A549 (cell line): Measurements from ENCODE around the gene ACVR2A.

ENCODE experiments used
- CTCF ChIP-seq: fragments of >200 bp; sonication (Bioruptor Twin); formaldehyde crosslinking; IDR thresholded peaks from 3 replicates; pipeline ENCODE4 v1.5.1; 2016
- E2F6 ChIP-seq: IDR thresholded peaks from 2 replicates; pipeline ENCODE4 v1.6.1; 2012; ENCODE audit warnings: low read depth, borderline replicate concordance
- PHF8 ChIP-seq: fragments of 200-600 bp; sonication (generic); IDR thresholded peaks from 2 replicates; pipeline ENCODE4 v1.6.1; 2016; ENCODE audit warnings: low read depth, mild to moderate bottlenecking, antibody characterized with exemption, moderate library complexity, borderline replicate concordance
- RFX5 ChIP-seq: fragments of 450-650 bp; IDR thresholded peaks from 2 replicates; pipeline ENCODE4 v1.7.1; 2014; ENCODE audit warnings: antibody characterized with exemption, mild to moderate bottlenecking, moderate library complexity
- SMC3 ChIP-seq: fragments of >200 bp; sonication (Bioruptor Twin); formaldehyde crosslinking; IDR thresholded peaks from 3 replicates; pipeline ENCODE4 v1.6.1; 2018; ENCODE audit warnings: inconsistent platforms

- TF ChIP-seq SMC3 (no peak), CTCF (no peak), RFX5 (no peak), PHF8 (no peak), E2F6 (no peak)
Measured at GRCh38 chr2:147800316-147800715, 44.5 kb upstream of the ACVR2A start.
